ENCODE results near the gene NBEA.
A peak's percentile ranks its signal among the peaks of the same experiment; 100 is the strongest.

Gene NBEA

GRCh38 chr13:35191883-35192282 is 249.8 kb downstream of the NBEA start:
- DNase-seq: no peak

GRCh38 chr13:35198613-35199200 is 256.6 kb downstream of the NBEA start:
- no peak for DNase-seq

DNA sequence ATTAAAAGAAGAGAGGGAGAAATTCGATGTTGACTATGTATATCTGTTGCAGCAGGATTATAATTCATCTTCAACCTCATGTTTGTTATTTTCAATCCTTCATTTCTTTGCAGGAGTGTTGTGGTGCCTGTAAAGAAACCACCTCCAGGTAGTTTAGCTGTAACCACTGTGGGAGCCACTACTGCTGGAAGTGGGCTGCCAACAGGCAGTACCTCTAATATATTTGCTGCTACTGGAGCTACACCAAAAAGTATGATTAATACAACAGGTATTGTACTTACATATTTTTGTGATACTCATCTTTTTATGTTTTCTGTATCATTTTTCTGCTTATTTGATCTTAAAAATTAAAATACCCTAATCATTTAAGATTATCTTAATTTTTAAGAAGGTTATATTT is 266.5 kb downstream of the NBEA start:
- no peak for DNase-seq

- no peak for DNase-seq
Measured at GRCh38 chr13:35210261-35210660, 268.2 kb downstream of the NBEA start.

DNA sequence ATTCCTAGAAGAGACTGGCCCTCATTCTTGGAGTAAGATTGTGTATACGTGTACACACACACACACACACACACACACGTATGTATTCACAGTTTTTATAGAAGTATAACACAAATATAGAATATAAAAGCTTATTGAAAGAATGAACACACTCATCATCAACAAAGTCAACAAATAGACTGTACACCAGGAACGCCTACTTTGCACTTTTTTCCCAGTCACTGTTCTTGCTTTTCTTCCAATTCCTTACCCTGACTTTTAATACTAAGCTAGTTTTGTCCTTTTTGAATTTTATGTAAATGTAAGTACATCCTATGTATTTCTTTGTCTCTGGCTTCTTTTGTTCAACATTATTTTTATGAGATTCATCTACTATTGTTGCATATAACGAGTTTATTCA is 269.9 kb downstream of the NBEA start:
- no peak for DNase-seq

DNA sequence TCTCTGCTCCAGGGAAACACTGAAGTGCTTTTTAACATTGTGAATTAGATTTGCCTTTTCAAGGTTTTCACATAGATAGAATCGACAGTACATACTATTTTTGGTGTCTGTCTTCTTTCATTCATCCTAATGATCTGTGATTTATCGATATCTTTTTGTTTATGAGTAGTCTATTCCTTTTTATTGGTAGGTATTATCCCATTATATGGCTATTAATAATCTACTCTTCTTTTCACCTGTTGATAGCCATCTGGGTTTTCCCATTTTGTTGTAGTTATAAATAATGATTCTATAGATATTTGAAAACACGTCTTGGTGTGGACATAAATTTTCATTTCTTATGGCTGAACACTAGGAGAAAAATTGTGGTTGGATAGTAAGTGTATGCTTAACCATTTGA is 271.8 kb downstream of the NBEA start:
- no peak for DNase-seq

DNA sequence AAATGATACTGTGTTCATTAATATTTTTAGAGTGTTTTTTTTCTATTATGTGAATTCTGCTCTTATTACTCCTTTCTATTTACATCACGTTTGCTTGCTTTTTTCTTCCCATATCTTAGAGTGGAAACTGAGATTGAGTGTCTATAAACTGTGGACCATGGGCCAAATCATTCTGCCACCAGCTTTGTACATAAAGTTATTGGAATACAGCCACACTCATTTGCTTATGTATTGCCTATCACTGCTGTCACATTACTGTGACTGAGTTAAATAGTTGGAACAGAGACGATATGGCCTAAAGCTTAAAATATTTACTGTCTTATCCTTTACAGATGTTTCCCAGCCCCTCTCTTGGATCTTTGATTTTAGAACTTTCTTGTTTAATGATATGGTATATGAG is 274.1 kb downstream of the NBEA start:
- no peak for DNase-seq

DNA sequence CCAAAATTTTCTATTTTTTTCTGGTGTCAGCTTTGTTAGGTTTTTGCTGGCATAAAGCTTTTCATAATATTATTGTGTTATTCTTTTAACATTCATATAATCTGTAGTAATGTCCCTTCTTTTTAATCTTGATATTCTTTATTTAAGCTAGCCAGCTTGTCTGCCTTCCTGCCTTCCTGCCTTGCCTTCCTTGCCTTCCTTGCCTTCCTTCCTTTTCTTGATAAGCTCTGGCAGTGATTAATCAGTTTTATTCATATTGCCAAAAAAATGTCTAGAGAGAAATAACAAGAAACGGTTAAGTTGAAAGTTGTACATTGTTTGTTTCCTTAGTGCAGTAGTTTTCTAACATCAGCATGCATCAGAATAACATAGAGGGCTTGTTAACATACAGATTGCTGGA is 277.0 kb downstream of the NBEA start:
- DNase-seq: no peak

DNA sequence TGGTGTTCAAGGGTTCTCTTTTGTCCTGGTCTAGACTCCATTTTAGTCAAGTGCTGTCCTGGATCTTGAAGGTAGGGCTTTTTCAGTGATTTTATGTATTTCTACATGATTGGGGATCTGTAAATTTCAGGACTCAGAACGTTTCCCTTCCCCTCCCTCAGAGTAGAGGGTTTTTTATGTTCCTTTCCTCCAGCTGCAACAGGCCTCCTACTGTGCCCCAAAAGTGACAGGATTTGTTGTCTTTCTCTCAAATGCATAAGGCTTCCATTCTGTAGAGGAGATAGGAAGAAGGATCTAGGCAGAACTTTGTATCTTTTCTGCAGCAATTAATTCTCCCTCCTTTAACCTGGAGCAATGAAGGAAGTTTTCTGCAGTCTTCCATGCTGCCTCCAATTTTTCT is 283.1 kb downstream of the NBEA start:
- DNase-seq: no peak

DNA sequence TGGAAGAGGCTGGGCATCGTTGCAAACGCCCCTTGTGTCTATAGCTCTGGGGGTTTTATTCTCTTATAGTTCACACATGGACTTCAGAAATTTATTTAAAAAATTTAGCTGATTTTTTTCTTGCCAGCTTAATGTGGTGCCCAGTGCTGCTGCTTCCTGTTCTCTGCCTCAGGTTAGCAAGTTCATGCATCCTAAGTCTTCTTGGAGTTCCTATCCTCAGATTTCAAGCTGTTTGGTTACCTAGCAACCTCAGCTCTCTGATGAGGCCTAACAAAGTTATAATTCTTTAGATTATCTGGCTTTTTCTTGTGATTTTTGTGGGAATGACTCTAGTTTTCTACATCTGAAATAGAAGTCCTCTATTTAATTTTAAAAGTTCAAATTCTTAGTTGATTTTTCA is 283.5 kb downstream of the NBEA start:
- DNase-seq: no peak

DNA sequence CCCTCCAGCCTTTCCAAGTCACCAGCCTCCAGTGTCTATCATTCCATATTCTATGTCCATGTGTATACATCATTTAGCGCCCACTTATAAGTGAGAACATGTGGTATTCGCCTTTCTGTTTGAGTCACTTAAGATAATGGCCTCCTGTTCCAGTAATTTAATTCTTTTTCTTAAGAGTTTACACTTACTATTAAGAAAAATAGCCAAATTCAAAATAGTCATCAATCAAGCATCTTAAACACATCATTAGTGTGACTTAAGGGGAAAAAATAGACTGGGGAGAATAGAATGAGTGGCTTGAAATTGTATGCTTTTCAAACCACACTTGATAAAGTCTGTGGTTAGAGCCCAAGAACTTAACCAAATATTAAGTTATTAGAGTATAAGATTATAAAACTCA is 286.5 kb downstream of the NBEA start:
- DNase-seq: no peak

GRCh38 chr13:35231426-35231825 is 289.4 kb downstream of the NBEA start:
- DNase-seq: no peak

- DNase-seq: no peak
Measured at GRCh38 chr13:35238274-35238673, 296.2 kb downstream of the NBEA start.

DNA sequence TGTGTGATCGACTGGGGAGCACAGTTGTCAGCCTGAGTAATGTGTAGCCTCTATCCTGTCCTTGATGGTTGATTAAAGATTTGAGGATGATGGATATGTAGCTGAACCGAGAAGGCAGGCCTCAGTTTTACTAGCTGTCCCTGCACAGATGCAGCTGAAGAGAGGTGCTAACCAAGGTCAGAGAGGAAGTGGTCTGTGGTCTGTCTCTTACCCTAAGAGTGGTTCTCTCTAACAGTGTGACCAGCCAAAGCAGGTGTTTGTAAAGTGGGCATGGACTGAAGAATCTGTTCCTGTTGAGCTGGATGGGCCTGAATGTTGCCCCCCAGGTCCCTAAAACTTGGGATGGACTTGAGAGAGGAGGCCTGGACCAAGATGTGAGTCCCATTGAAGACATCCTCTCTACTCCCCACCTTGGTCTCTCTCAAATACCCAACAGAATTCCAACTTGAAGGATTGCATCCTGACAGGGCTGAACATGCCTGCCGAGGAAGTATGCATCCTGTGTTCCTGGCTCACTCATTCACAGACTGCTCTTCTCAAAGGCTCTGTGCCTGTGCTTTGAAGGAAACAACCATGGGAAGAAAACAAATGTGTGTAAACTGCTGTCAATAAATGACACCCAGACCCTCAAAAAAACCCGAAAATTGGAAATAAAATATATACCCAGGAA is 310.6 kb downstream of the NBEA start:
- no peak for DNase-seq

- no peak for DNase-seq
Measured at GRCh38 chr13:35255241-35255640, 313.2 kb downstream of the NBEA start.

- no peak for DNase-seq
Measured at GRCh38 chr13:35256459-35257148, 314.5 kb downstream of the NBEA start.

DNA sequence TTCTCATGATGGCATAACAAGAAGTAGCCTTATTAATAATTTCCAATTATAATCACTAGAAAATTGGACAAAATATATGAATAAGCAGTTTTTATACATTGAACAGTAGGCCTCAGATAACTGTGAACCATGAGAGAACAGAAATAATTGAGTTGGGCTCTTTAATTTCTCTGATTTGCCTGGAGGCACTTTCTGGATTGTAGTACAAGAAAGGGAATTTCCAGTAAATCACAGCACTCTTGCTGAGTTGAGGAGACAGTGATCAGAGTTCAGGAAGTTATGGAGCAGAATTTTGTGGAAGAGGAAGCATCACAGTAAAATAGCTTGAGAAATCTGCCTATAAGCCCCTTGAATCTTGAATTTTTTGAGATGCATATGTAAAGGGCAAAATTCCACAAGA is 318.2 kb downstream of the NBEA start:
- no peak for DNase-seq

DNA sequence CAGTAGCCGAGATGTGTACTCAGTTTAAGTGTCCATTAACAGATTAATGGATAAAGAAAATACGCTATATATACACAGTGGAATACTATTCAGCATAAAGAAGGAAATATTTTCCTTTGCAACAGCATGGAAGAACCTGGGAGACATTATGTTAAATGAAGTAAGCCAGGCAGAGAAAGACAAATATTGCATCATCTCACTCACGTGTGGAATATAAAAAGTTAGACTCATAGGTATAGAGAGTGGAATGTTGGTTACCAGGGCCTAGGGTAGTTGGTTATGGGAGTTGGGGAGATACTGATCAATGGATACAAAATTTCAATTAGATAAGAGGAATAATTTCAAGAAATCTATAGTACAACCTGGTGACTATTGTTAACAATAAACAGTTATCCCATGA is 324.3 kb downstream of the NBEA start:
- no peak for DNase-seq

DNA sequence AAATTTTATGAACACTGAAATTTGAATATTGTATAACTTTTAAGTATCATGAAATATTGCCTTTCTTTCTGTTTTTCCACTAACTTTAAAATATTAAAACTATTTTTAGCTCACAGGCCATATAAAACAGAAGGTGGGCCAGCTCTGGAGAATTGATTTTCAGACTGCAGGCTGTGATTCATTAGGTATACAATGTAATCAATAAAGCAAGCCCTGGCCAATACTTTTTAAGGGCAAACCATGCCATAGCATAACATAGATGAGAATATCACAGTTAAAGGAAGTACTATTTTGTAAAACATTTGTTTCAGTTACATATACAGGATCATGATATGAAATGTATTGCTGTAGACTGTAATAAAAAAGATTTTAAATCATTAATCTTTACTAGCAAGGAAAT is 336.8 kb downstream of the NBEA start:
- no peak for DNase-seq

DNA sequence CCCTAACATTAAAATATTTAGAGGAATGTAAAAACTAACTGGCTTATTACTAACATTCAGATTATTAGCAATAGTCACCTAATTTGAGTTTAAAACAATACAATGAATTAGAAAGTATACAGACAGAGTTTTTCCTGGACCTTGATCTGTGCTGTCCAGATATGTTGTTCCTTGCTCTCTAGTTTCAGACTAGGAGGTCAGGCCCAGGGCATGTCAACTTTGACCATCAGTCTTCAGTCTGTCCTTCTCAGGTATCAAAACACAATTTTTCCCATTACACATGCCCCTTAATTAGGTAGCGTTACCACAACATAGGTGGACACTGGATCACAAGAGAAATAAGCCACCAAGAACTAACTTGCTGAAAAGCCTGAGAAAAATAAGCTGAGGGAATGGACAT is 337.4 kb downstream of the NBEA start:
- no peak for DNase-seq

- peak; percentile 4 for DNase-seq
Measured at GRCh38 chr13:35283856-35284255, 341.8 kb downstream of the NBEA start.

DNA sequence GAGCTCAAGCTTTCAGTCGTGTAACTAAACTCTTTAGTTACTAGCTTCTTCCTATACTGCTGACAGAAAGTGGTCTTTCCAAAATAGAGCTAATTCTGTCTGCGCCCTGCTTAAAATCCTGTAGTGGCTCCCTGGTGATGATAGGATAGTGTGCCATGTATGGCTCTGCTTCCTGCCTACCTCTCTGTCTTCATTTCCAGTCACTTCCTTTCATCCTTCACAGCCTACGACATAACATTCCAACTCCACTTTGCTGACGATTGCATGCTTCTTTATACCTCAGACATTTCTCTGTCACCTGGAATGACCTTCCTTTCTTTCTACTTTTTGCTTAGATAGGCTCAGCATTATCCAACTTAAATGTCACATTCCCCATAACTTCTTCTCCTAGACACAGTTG is 343.6 kb downstream of the NBEA start:
- no peak for DNase-seq

- DNase-seq: no peak
Measured at GRCh38 chr13:35292329-35292728, 350.3 kb downstream of the NBEA start.

- no peak for DNase-seq
Measured at GRCh38 chr13:35293579-35294226, 351.6 kb downstream of the NBEA start.

Measured in NCI-H1092 (cell line).